Smooth muscle cell (in vitro differentiated cells): Measurements from ENCODE around the gene TMCO1. TPM values are rescaled to one million over a fixed set of nuclear protein-coding genes. Genes with fewer than 3 reads are reported as not detected.

Source experiments
- DNase-seq: peaks from one replicate; lab custom pipeline; 2025; ENCODE audit not compliant: unreplicated experiment; lab: John Stamatoyannopoulos, UW
- H2AFZ ChIP-seq: fragments of 200-600 bp; sonication (generic); 2 replicates; pipeline ENCODE4 v1.6.0; 2016; ENCODE audit warnings: antibody characterized with exemption, low read depth, mild to moderate bottlenecking
- H3F3A ChIP-seq: fragments of 200-600 bp; sonication (generic); 2 replicates; pipeline ENCODE4 v1.6.0; 2017; ENCODE audit warnings: antibody characterized with exemption, low read depth
- H3K27ac ChIP-seq: fragments of 200-600 bp; sonication (generic); 2 replicates; pipeline ENCODE4 v1.5.1; 2016; ENCODE audit warnings: low read depth, mild to moderate bottlenecking
- H3K27me3 ChIP-seq: fragments of 200-600 bp; sonication (generic); 2 replicates; pipeline ENCODE4 v1.6.1; 2016; ENCODE audit warnings: low read depth, mild to moderate bottlenecking
- H3K36me3 ChIP-seq: fragments of 200-600 bp; sonication (generic); 2 replicates; pipeline ENCODE4 v1.5.1; 2016; ENCODE audit warnings: low read depth
- H3K4me1 ChIP-seq: fragments of 200-600 bp; sonication (generic); 2 replicates; pipeline ENCODE4 v1.5.1; 2016; ENCODE audit warnings: low read depth
- H3K4me2 ChIP-seq: fragments of 200-600 bp; sonication (generic); 2 replicates; pipeline ENCODE4 v1.6.0; 2016; ENCODE audit warnings: mild to moderate bottlenecking
- H3K4me3 ChIP-seq: fragments of 200-600 bp; sonication (generic); 2 replicates; pipeline ENCODE4 v1.5.1; 2016; ENCODE audit warnings: mild to moderate bottlenecking
- H3K79me2 ChIP-seq: fragments of 200-600 bp; sonication (generic); 2 replicates; pipeline ENCODE4 v1.6.0; 2016; ENCODE audit warnings: low read depth, mild to moderate bottlenecking
- H3K9ac ChIP-seq: fragments of 200-600 bp; sonication (generic); 2 replicates; pipeline ENCODE4 v1.6.0; 2016; ENCODE audit warnings: low read depth
- H3K9me3 ChIP-seq: fragments of 200-600 bp; sonication (generic); replicated peaks from 2 replicates; pipeline ENCODE4 v1.5.1; 2016; ENCODE audit warnings: low read depth
- H4K20me1 ChIP-seq: fragments of 200-600 bp; sonication (generic); 2 replicates; pipeline ENCODE4 v1.6.0; 2016; ENCODE audit warnings: low read depth
- CTCF ChIP-seq: fragments of 200-600 bp; sonication (generic); IDR thresholded peaks from 2 replicates; pipeline ENCODE4 v1.5.1; 2017; ENCODE audit warnings: borderline replicate concordance, mild to moderate bottlenecking, antibody characterized with exemption; ENCODE audit not compliant: insufficient read depth, poor library complexity, severe bottlenecking
- WGBS: methylation state at CpG from one replicate; pipeline ENCODE4 v1.1.7; 2016; ENCODE audit warnings: low lambda C conversion rate; 5-methylcytosine and 5-hydroxymethylcytosine counted together
- polyA plus RNA-seq: library from polyadenylated mRNA; unstranded; fragments of >200 nt; fragmentation: Nextera tagmentation; extraction: Ambion mirVana; gene quantifications from 2 replicates; pipeline ENCODE4 v1.2.1, GENCODE V29; 2016
- total RNA-seq: library from RNA; depleted of rRNA; stranded (reverse); fragments of >200 nt; gene quantifications from 2 replicates; pipeline ENCODE4 v1.2.3, GENCODE V29; 2014

TMCO1 gene, protein sequence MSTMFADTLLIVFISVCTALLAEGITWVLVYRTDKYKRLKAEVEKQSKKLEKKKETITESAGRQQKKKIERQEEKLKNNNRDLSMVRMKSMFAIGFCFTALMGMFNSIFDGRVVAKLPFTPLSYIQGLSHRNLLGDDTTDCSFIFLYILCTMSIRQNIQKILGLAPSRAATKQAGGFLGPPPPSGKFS
- total RNA-seq (146 and 149 TPM in 2 replicates), polyA plus RNA-seq (135 TPM in 2 replicates)

- no peak for TF ChIP-seq CTCF
- Histone ChIP-seq H3K9me3 (no peaks in the 10 kb centered on the region), H3K4me1 (peaks cover 14% of the 10 kb centered on the region), H2AFZ (peak within 1 kb of the TSS; percentile 98), H3K36me3 (peaks cover 17% of the 10 kb centered on the region), H3K27ac (peak within 1 kb of the TSS; percentile 96), H4K20me1 (peaks cover 9% of the 10 kb centered on the region), H3K9ac (peak within 1 kb of the TSS; percentile 95), H3K4me3 (peak within 1 kb of the TSS; percentile 93), H3K27me3 (no peaks in the 10 kb centered on the region), H3K4me2 (peak within 1 kb of the TSS; percentile 90), H3F3A (peaks cover 3% of the 10 kb centered on the region), H3K79me2 (peaks cover 30% of the 10 kb centered on the region)
- WGBS: under 1% methylated on average over 56 of the region's 56 CpGs
- peak; percentile 58 for DNase-seq
Observed at GRCh38 chr1:165768513-165769394, at the start of gene TMCO1. TSS of gene TMCO1 (minus strand) at chr1:165768868. CDS start at chr1:165768751, 117 bp downstream.

DNA sequence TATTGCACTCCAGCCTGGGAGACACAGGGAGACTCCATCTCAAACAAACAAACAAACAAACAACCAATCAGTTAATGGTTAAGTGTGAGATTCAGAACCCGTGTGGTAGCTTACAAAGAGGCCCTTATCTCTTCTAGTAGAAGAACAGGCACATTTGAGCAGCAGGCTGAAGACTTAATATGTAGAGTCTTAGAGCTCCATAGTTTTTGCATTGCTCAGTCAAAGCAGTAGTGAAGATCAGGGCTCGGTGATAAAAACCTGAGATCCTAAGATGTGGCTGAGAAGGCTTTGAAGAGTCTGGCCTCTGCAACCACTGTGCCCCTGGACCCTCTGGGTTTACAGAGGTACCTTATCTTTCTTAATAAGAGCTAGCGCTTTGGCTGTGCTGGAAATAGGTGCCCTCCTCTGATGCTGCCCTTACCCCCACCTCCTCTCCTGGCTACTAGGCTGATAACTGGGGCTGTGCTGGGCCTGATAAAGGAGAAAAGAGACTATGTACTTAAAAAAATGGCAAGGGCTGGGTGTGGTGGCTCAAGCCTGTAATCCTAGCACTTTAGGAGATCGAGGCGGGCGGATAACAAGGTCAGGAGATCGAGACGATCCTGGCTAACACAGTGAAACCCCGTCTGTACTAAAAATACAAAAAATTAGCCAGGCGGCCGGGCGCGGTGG, 48.3 kb upstream of the TMCO1 start:
- no peaks in the 10 kb centered on the region for H3K36me3 ChIP-seq
- no peaks in the 10 kb centered on the region for H3K9me3 ChIP-seq
- H3K4me2 ChIP-seq: peak overlapping the region; percentile 23
- no peak for DNase-seq
- no peaks in the 10 kb centered on the region for H3F3A ChIP-seq
- 36% methylated on average over 13 of the region's 13 CpGs for WGBS
- H2AFZ ChIP-seq: no peak overlapping the region
- H3K79me2 ChIP-seq: no peaks in the 10 kb centered on the region
- TF ChIP-seq CTCF: no peak
- no peak overlapping the region for H3K27ac ChIP-seq
- H3K27me3 ChIP-seq: no peaks in the 10 kb centered on the region
- no peak overlapping the region for H3K4me3 ChIP-seq
- H3K4me1 ChIP-seq: no peaks in the 10 kb centered on the region
- H3K9ac ChIP-seq: no peak overlapping the region
- no peaks in the 10 kb centered on the region for H4K20me1 ChIP-seq

- Histone ChIP-seq H3F3A (no peaks in the 10 kb centered on the region), H3K4me2 (no peak overlapping the region), H4K20me1 (no peaks in the 10 kb centered on the region), H3K4me1 (no peaks in the 10 kb centered on the region), H2AFZ (no peak overlapping the region), H3K27ac (no peak overlapping the region), H3K9me3 (no peaks in the 10 kb centered on the region), H3K36me3 (no peaks in the 10 kb centered on the region), H3K9ac (no peak overlapping the region), H3K4me3 (no peak overlapping the region), H3K27me3 (no peaks in the 10 kb centered on the region), H3K79me2 (no peaks in the 10 kb centered on the region)
- no peak for DNase-seq
- no peak for TF ChIP-seq CTCF
- 68% methylated on average over 3 of the region's 3 CpGs for WGBS
Observed at GRCh38 chr1:165816157-165816556, 47.5 kb upstream of the TMCO1 start.
